OCI-LY3 (cell line): Measurements from ENCODE around the gene PSMD5.

ENCODE experiments used
- H2AFZ ChIP-seq: fragments of 200-600, 300-600 bp; shearing (Covaris generic); 2 replicates; pipeline ENCODE4 v1.6.0; 2014; ENCODE audit warnings: antibody characterized with exemption, low read depth, low read length
- H3K27ac ChIP-seq: fragments of 200-600, 300-600 bp; sonication (generic); 2 replicates; pipeline ENCODE4 v1.5.1; 2014; ENCODE audit warnings: mild to moderate bottlenecking, low read length, moderate library complexity, mixed read lengths
- H3K27me3 ChIP-seq: fragments of 200-600, 300-600 bp; sonication (generic); 2 replicates; pipeline ENCODE4 v1.6.1; 2014; ENCODE audit warnings: low read depth, low read length, mixed read lengths
- H3K36me3 ChIP-seq: fragments of 200-600, 300-600 bp; sonication (generic); replicated peaks from 2 replicates; pipeline ENCODE3; 2014; ENCODE audit warnings: low read depth, low read length, mixed read lengths
- H3K4me1 ChIP-seq: fragments of 300-600, 200-600 bp; sonication (generic); 2 replicates; pipeline ENCODE4 v1.6.1; 2014; ENCODE audit warnings: low read length, mixed read lengths
- H3K4me2 ChIP-seq: fragments of 200-600, 300-600 bp; sonication (generic); 2 replicates; pipeline ENCODE4 v1.6.1; 2014; ENCODE audit warnings: low read length, mixed read lengths
- H3K4me3 ChIP-seq: fragments of 300-600, 200-600 bp; sonication (generic); 2 replicates; pipeline ENCODE4 v1.5.1; 2014; ENCODE audit warnings: antibody characterized with exemption, mild to moderate bottlenecking, low read length, moderate library complexity
- H3K79me2 ChIP-seq: fragments of 300-600, 200-600 bp; shearing (Covaris generic); 2 replicates; pipeline ENCODE4 v1.6.1; 2014; ENCODE audit warnings: mild to moderate bottlenecking, low read length, mixed read lengths
- H3K9ac ChIP-seq: fragments of 300-600, 200-600 bp; shearing (Covaris generic); 2 replicates; pipeline ENCODE4 v1.6.0; 2014; ENCODE audit warnings: mild to moderate bottlenecking, low read length, moderate library complexity
- H3K9me3 ChIP-seq: fragments of 200-600, 300-600 bp; shearing (Covaris generic); 2 replicates; pipeline ENCODE4 v1.6.1; 2014; ENCODE audit warnings: low read length, mixed read lengths; ENCODE audit not compliant: insufficient read depth
- H4K20me1 ChIP-seq: fragments of 200-600, 300-600 bp; sonication (generic); 2 replicates; pipeline ENCODE4 v1.6.1; 2016; ENCODE audit warnings: low read length, mixed read lengths; ENCODE audit not compliant: insufficient read depth
- EZH2phosphoT487 ChIP-seq: fragments of 200-600 bp; shearing (Covaris generic); IDR thresholded peaks from 2 replicates; pipeline ENCODE4 v1.6.1; 2018; ENCODE audit warnings: antibody characterized with exemption, mixed run types, low read depth
- TF ChIP-seq, protein P1 (sequence below): fragments of 200-600, 300-600 bp; sonication (generic); IDR thresholded peaks from 2 replicates; pipeline ENCODE4 v1.5.1; 2014; ENCODE audit warnings: antibody characterized with exemption, low read length, low read depth

Gene PSMD5

DNA sequence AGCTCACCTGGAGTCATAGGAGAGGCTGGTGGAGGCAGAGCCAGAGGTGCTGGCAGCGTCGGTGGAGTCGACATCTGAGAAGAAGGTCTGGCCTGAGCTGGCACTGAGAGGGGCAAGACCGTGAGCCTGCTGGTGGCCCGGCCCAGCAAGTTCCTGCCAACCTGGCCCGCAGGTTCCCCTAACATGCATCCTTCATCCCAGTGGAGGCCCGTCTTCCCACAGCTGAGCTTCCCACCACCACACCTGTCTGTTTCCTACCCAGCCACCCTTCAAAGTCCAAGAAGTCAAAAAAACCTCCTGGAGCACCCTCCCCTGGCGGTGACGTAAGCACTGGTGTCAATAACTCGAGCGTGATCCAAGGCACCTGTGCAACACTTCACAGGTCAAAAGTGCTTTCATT, 17.4 kb upstream of the PSMD5 start:
- TF ChIP-seq, protein P1, sequence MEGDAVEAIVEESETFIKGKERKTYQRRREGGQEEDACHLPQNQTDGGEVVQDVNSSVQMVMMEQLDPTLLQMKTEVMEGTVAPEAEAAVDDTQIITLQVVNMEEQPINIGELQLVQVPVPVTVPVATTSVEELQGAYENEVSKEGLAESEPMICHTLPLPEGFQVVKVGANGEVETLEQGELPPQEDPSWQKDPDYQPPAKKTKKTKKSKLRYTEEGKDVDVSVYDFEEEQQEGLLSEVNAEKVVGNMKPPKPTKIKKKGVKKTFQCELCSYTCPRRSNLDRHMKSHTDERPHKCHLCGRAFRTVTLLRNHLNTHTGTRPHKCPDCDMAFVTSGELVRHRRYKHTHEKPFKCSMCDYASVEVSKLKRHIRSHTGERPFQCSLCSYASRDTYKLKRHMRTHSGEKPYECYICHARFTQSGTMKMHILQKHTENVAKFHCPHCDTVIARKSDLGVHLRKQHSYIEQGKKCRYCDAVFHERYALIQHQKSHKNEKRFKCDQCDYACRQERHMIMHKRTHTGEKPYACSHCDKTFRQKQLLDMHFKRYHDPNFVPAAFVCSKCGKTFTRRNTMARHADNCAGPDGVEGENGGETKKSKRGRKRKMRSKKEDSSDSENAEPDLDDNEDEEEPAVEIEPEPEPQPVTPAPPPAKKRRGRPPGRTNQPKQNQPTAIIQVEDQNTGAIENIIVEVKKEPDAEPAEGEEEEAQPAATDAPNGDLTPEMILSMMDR: no peak
- TF ChIP-seq EZH2phosphoT487: no peak
- no peaks in the 10 kb centered on the region for H4K20me1 ChIP-seq
- no peaks in the 10 kb centered on the region for H3K79me2 ChIP-seq
- no peak overlapping the region for H3K4me2 ChIP-seq
- no peaks in the 10 kb centered on the region for H3K27me3 ChIP-seq
- no peak overlapping the region for H2AFZ ChIP-seq
- no peaks in the 10 kb centered on the region for H3K9me3 ChIP-seq
- H3K4me3 ChIP-seq: no peak overlapping the region
- no peak overlapping the region for H3K27ac ChIP-seq
- peaks cover 66% of the 10 kb centered on the region for H3K36me3 ChIP-seq
- H3K9ac ChIP-seq: no peak overlapping the region
- no peaks in the 10 kb centered on the region for H3K4me1 ChIP-seq

DNA sequence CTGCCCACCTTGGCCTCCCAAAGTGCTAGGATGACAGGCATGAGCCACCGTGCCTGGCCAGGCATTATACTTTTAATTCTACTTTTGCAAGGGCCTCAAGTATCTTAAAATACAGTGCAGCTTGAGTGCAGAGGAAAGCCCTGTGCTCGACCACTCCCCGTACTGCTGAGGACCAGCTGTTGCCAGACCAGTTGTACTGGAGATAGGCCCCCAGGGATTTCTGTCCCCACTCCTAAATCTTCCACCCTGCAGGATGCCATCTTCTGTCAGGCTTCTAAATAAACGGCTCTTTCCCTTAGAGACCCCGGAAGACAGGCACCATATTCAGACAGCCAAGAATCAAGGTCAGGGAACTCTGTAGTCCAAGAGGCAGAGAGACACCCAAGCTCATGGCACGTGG, 16.6 kb upstream of the PSMD5 start:
- no peak overlapping the region for H3K27ac ChIP-seq
- H3K9me3 ChIP-seq: no peaks in the 10 kb centered on the region
- H3K36me3 ChIP-seq: peaks cover 68% of the 10 kb centered on the region

DNA sequence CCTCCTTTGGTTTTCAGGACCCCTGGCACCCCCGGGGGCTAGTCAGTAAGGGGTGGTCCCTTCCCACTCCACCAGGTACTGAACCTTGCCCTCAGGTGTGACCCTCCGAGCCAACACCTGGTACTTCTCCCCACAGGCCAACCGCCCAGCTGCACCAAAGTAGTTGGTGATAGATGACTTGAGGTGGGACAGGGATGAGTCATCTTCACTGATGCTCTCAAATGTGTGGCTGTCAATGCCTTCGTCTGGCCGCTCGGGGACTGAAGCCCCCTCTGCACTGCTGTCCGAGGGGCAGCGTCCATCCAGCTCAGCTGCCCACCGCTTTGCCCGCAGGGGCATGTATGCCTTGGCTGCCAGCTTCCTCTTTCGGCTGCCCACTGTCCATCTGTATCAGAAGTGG, 15.2 kb upstream of the PSMD5 start:
- Histone ChIP-seq H3K4me2 (no peak overlapping the region), H3K79me2 (no peaks in the 10 kb centered on the region), H4K20me1 (no peaks in the 10 kb centered on the region), H3K4me1 (no peaks in the 10 kb centered on the region), H3K36me3 (peaks cover 66% of the 10 kb centered on the region), H3K27ac (no peak overlapping the region), H3K27me3 (no peaks in the 10 kb centered on the region), H2AFZ (no peak overlapping the region), H3K9ac (no peak overlapping the region), H3K4me3 (no peak overlapping the region), H3K9me3 (no peaks in the 10 kb centered on the region)
- no peak for TF ChIP-seq EZH2phosphoT487
- TF ChIP-seq, protein P1: no peak

More for the DNA sequence above, 16.6 kb upstream of the PSMD5 start:
- Histone ChIP-seq H2AFZ (no peak overlapping the region), H4K20me1 (no peaks in the 10 kb centered on the region), H3K27me3 (no peaks in the 10 kb centered on the region), H3K79me2 (no peaks in the 10 kb centered on the region), H3K4me1 (no peaks in the 10 kb centered on the region), H3K4me3 (no peak overlapping the region), H3K4me2 (no peak overlapping the region), H3K9ac (no peak overlapping the region)
- TF ChIP-seq, protein P1: no peak

DNA sequence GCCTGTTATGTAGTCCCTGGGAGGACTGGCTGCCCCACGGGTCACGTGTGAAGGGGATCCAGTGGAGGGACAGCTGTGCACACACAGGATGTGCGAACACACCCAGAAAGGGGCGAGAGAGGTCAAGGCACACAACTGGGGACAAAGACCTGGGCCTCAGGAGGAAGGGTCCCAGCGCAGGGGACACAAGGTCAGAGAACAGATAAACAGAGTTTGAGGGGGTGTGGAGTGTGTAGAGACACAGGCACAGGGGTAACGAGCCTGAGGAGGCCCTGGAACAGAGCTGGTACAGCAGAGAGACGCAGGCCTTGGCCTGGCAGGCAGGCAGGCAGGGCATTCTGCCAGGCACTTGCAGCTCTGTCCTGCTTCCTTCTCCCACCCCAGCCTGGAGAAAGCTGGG, 14.8 kb upstream of the PSMD5 start:
- Histone ChIP-seq H3K27me3 (no peaks in the 10 kb centered on the region), H2AFZ (no peak overlapping the region), H3K36me3 (peaks cover 66% of the 10 kb centered on the region), H3K4me1 (no peaks in the 10 kb centered on the region), H3K4me3 (no peak overlapping the region), H3K27ac (no peak overlapping the region), H3K4me2 (no peak overlapping the region), H3K9me3 (no peaks in the 10 kb centered on the region), H3K79me2 (no peaks in the 10 kb centered on the region), H4K20me1 (no peaks in the 10 kb centered on the region), H3K9ac (no peak overlapping the region)
- TF ChIP-seq EZH2phosphoT487: no peak
- TF ChIP-seq, protein P1: no peak
